A673 (cell line): ENCODE data around the gene CDC42BPG.

Source experiments
- CTCF ChIP-seq: fragments of 300-800, 200-600 bp; sonication (generic); conservative IDR thresholded peaks from 2 replicates; pipeline ENCODE4 v1.5.1; 2017; ENCODE audit warnings: low read depth, mild to moderate bottlenecking, antibody characterized with exemption, low read length, moderate library complexity, mixed read lengths
- EZH2 ChIP-seq: fragments of 200-600 bp; sonication (generic); IDR thresholded peaks from 2 replicates; pipeline ENCODE4 v1.6.1; 2017; ENCODE audit warnings: borderline replicate concordance, low read depth, mild to moderate bottlenecking, mixed read lengths, antibody characterized with exemption, low read length; ENCODE audit not compliant: poor library complexity, severe bottlenecking

GRCh38 chr11:64866173-64866491, 21.7 kb upstream of the CDC42BPG start:
- TF ChIP-seq CTCF (no peak), EZH2 (no peak)
